CD4-positive, alpha-beta memory T cell (primary cell): Measurements from ENCODE around the gene C6orf136. TPM values are rescaled to one million over a fixed set of nuclear protein-coding genes. Genes with fewer than 3 reads are reported as not detected.

Experiments
- CTCF ChIA-PET: fragments of 350-600 bp; sonication (Branson Sonifier 250); formaldehyde crosslinking; loops from one replicate; lab custom pipeline; 2021; ENCODE audit warnings: inconsistent platforms; ENCODE audit not compliant: partially characterized antibody; lab: Charles Lee
- POLR2A ChIA-PET: fragments of 350-600 bp; sonication (Branson Sonifier 250); formaldehyde crosslinking; loops from one replicate; lab custom pipeline; 2021; ENCODE audit not compliant: partially characterized antibody; lab: Charles Lee
- DNase-seq, 5 donors: peaks; one replicate each; pipeline versions ENCODE4 v3.0.0 to v3.0.0-alpha.2; 2020 to 2022; ENCODE audit warnings: mixed read lengths in 1 of 5
- H3K27ac ChIP-seq: one replicate; pipeline ENCODE4 v1.7.0; 2013; ENCODE audit warnings: low read depth, low read length
- H3K27me3 ChIP-seq: 2 replicates; pipeline ENCODE4 v1.7.0; 2013; ENCODE audit warnings: mild to moderate bottlenecking, low read length, moderate library complexity; ENCODE audit not compliant: insufficient read depth
- H3K36me3 ChIP-seq: 2 replicates; pipeline ENCODE4 v1.7.0; 2013; ENCODE audit warnings: mild to moderate bottlenecking, low read length, moderate library complexity; ENCODE audit not compliant: insufficient read depth
- H3K4me1 ChIP-seq: 2 replicates; pipeline ENCODE4 v1.7.0; 2013; ENCODE audit warnings: mild to moderate bottlenecking, low read length, moderate library complexity; ENCODE audit not compliant: insufficient read depth
- H3K4me3 ChIP-seq, 2 donors: one replicate each; pipeline ENCODE4 v1.7.0; 2013; ENCODE audit warnings: low read length in 2 of 2, mild to moderate bottlenecking in 1 of 2
- H3K9me3 ChIP-seq, 2 donors: one replicate each; pipeline ENCODE4 v1.7.0; 2013; ENCODE audit warnings: low read length in 2 of 2, control low read depth in 1 of 2; ENCODE audit not compliant: control insufficient read depth in 1 of 2
- H3K27ac Mint-ChIP-seq, 7 donors: one replicate each; pipeline ENCODE4 v1.8.0; 2020 to 2021; ENCODE audit warnings: mixed read lengths in 7 of 7, mild to moderate bottlenecking in 6 of 7, inconsistent platforms in 3 of 7, moderate library complexity in 3 of 7
- H3K27me3 Mint-ChIP-seq, 2 donors: one replicate each; pipeline ENCODE4 v1.8.0; 2020 to 2021; ENCODE audit warnings: mixed read lengths in 2 of 2
- H3K36me3 Mint-ChIP-seq, 2 donors: one replicate each; pipeline ENCODE4 v1.8.0; 2020 to 2021; ENCODE audit warnings: mixed read lengths in 2 of 2, inconsistent platforms in 1 of 2, mild to moderate bottlenecking in 1 of 2
- H3K4me1 Mint-ChIP-seq, 4 donors: one replicate each; pipeline ENCODE4 v1.8.0; 2020 to 2021; ENCODE audit warnings: mixed read lengths in 4 of 4, mild to moderate bottlenecking in 1 of 4
- H3K4me3 Mint-ChIP-seq, 8 donors: one replicate each; pipeline ENCODE4 v1.8.0; 2020 to 2021; ENCODE audit warnings: mixed read lengths in 8 of 8, mild to moderate bottlenecking in 7 of 8, moderate library complexity in 6 of 8, inconsistent platforms in 3 of 8
- H3K9me3 Mint-ChIP-seq, 8 donors: one replicate each; pipeline ENCODE4 v1.8.0; 2020 to 2021; ENCODE audit warnings: mixed read lengths in 8 of 8, mild to moderate bottlenecking in 5 of 8, inconsistent platforms in 3 of 8, moderate library complexity in 1 of 8
- intact Hi-C: fragments of 100-400 bp; cut with micrococcal nuclease; formaldehyde crosslinking; loops from one replicate; pipeline ENCODE4 v1.15.1; 2023
- polyA plus RNA-seq, 2 donors: library from polyadenylated mRNA; unstranded; fragments of 300-500 nt; fragmentation: Illumina TruSeq; gene quantifications; one replicate each; pipeline ENCODE4 v1.2.3, GENCODE V29; 2021
- total RNA-seq, 2 experiments: library from RNA; stranded (reverse); gene quantifications; one replicate each; pipeline ENCODE4 v1.2.3, GENCODE V29; 2021

The C6orf136 gene
- total and polyA plus RNA-seq, 4 experiments from 2014 or later = 6.2 to 35.0 (median 22.7) TPM

DNA sequence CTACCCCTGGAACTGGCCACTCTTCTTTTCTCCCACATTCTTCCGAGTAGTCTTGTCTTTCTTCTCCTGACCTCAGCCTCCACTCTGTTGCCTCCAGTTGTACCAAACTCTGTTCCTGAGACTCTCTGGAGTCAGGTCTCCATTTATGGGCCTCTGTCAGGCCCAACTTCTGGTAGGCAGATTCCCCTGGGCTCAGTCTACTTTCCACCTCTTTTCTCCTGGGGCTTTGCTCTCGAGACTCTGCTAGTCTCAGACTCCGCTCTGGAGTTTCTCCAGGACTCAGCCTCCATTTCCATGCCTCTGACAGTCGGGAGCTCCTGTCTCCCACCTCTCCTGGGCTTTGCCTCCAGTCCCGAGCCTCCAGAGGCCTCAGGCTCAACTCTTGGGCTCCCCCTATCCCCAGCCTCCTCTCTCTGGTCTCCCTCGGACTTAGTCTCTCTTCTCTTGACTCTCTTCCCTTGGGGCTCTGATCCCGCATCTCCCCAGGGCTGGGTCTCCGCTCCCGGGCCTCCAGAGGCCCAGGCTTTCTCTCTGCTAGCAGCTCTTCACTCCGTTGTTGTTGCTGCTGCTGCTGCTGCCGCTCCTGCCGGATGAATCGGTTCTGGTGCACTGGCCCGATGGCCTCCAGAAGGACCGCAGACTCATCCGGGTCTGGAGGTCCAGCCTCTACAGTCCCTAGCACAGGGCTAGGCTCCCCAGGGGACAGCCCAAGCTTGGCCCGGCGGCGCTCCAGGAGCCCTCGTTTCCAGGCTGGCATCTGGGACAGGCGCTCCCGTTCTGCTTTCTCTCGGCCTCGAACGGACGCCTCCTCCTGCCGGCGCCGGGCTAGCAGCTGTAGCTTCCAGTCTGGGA lies 38.5 kb downstream of the C6orf136 start:
- POLR2A ChIA-PET = interaction anchor here (0.6 to 29.9 kb wide), 6 partner anchors 13 to 192 kb away, joined by 3 to 1474 read pairs (median 8); partner anchors contain the start of genes DHX16, MDC1, MRPS18B and NRM
- Mint-ChIP-seq H3K27ac (peak overlapping the region; percentile 94 to 99 (median 96)), H3K9me3 (peaks cover 0 to 3% (median 0%) of the 10 kb centered on the region in 8 donors), H3K27me3 (no peaks in the 10 kb centered on the region), H3K4me3 (peak overlapping the region; percentile 97 to 100 (median 99)), H3K4me1 (peaks cover 29 to 75% (median 39%) of the 10 kb centered on the region in 4 donors), H3K36me3 (peaks cover 33 to 50% of the 10 kb centered on the region in 2 donors)
- DNase-seq = no peak
- Histone ChIP-seq H3K36me3 (no peaks in the 10 kb centered on the region), H3K27ac (peak overlapping the region; percentile 94), H3K27me3 (no peaks in the 10 kb centered on the region), H3K9me3 (no peaks in the 10 kb centered on the region), H3K4me1 (peaks cover 45% of the 10 kb centered on the region), H3K4me3 (peak overlapping the region; percentile 93 to 100)
- intact Hi-C loops = no loop called here
- CTCF ChIA-PET = interaction anchor here (1.1 to 19.9 kb wide), 5 partner anchors 18 to 144 kb away, joined by 3 to 865 read pairs (median 4); partner anchors contain the start of genes MDC1 and TUBB

DNA sequence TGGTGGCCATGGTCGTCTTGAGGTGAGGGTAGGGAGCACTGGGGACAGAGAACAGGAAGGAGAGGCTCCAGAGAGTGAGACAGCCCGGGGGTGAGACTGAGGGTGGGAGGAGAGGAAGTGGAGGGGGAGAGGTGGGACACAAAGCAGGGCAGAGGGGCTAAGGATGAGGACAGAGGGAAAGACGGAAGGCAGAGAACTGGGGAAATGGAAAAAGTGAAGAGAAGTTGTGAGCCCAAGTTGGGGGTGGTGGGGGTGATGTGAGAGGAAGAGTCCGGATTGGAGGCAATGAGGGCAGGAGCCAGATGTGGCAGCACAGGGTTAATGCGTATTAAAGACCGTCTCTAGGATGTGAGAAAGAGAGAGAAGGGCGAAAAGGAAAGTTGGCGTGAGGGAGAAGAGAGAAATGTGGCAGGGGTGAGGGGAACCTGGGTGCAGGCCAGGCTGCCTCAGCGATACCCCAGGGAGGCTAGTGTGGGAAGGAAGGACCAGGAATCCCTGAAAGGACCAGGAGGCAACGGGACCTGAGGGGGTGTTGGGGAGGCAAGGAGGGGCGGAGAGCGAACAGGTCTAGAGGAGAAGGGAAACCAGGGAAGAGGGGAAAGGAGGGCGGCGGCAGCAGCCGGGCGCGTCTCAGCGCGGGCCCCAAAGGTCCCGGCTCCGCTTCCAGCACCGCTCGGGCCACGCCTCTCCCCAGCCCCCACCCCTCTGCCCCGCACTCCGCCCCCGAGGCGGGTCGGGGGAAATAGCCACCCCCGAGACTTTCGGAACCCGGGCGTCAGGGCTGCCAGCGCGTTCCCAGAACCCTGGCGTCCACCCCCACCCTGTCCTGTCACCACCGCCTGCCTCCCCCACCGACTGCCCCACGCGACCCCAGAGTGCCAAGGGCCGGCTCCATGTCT lies 39.3 kb downstream of the C6orf136 start, which contains the start of gene PPP1R18:
Gene PPP1R18, minus strand, starts transcription at position 637 of the 899 bp plus-strand sequence. Its CDS starts 627 bp downstream, at position 10.
- Mint-ChIP-seq H3K36me3 (peaks cover 29 to 49% of the 10 kb centered on the region in 2 donors), H3K4me1 (peaks cover 30 to 75% (median 39%) of the 10 kb centered on the region in 4 donors), H3K4me3 (peak within 1 kb of the TSS; percentile 97 to 100 (median 99)), H3K9me3 (peaks cover 0 to 3% (median 0%) of the 10 kb centered on the region in 8 donors), H3K27ac (peak within 1 kb of the TSS; percentile 94 to 99 (median 96)), H3K27me3 (no peaks in the 10 kb centered on the region)
- peaks cover 43% of the 10 kb centered on the region for H3K4me1 ChIP-seq
- ChIA-PET POLR2A (interaction anchor here (1.3 to 29.9 kb wide), 3 partner anchors 24 to 72 kb away, joined by 5 to 1474 read pairs (median 89); partner anchors contain the start of genes MDC1, MRPS18B, NRM and PPP1R10), CTCF (interaction anchor here (1.7 to 19.9 kb wide), 2 partner anchors 18 to 41 kb away, joined by 4 to 865 read pairs; partner anchors contain the start of genes MDC1 and TUBB)
- peak within 1 kb of the TSS; percentile 94 for H3K27ac ChIP-seq
- peak within 1 kb of the TSS; percentile 93 to 100 for H3K4me3 ChIP-seq
- intact Hi-C loops = no loop called here
- H3K36me3 ChIP-seq = no peaks in the 10 kb centered on the region
- H3K27me3 ChIP-seq = no peaks in the 10 kb centered on the region
- DNase-seq = peak; percentile 64 to 84 (median 70)
- H3K9me3 ChIP-seq = no peaks in the 10 kb centered on the region

DNA sequence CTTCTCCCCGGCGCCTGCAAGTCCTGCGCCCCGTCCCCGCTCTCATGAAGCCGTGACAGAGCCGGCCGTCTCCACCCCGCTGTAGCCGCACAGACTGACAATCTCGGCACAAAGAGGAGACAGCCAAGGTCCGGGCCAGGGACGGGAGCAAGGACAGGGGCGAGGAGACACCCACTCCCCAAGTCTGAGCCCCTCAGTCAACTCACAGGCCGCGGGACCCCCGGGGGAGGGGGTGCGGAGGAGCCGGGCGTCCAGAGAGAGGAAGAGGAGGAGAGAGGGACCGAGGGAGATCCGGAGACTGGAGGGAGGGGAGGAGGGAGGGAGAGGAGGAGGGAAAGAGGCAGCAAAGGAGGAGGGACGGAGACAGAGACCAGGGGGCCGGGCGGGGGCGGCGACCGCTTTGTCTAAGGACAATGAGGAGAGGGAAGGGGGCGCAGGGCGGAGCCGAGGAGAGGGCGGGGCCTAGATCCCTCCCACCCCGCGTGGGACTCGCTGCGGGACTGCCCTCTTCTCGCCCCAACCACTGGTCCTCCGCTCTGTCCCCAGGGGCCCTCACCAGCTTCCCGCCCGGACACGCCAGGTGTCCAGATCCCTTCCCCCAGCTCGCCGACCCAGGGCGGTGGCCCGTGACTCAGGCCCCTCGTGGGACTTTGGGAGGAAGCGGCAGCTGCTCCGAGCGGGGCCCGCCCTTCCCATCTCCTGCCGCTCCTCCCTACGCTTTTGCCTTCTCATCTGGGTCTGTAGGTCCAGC lies 40.1 kb downstream of the C6orf136 start:
- peaks cover 32 to 71% (median 40%) of the 10 kb centered on the region in 4 donors for H3K4me1 Mint-ChIP-seq
- CTCF ChIA-PET = interaction anchor here (1.3 to 3.7 kb wide), 3 partner anchors 9 to 36 kb away, joined by 5 to 29 read pairs (median 26); partner anchors contain the start of gene MDC1

DNA sequence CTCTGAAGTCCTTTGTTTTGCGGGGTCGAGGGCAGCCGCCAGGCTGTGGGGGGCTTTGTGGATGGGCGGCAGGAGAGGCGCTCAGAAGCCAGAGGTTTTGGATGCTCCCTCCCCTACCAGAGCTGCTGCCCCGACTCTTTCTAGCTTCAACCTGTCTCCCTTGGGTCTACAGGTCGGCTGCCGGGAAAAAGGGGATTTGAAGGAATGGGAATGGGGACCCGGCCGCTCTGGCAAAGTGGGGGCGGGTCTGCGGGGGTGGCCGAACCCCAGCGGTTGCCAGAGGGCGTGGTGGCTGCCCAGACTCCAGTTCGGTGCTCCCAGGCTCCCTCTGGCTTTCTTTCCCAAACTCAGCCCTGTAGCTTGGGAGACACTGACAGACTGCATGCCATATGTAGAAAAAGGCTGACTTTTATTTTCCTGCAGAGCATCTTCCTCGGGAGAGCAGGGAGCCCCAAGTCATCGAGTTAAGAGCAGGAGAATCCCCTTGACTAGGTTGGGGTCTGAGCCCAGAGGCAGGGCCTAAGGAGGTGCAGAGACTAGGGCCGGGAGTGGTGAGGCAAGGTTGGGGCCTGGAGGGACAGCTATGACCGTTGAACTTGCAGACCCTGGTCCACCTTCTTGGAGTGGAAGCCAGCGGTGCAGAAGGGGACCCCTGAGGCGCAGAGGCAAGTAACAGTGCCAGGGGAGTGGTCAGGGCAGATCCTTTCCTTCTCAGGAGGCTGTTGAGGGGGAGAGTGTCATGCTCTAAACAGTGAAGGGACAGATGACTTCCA lies 40.9 kb downstream of the C6orf136 start:
- Histone ChIP-seq H3K27ac (peak overlapping the region; percentile 94), H3K9me3 (no peaks in the 10 kb centered on the region), H3K4me3 (peak overlapping the region; percentile 93 to 100), H3K4me1 (peaks cover 40% of the 10 kb centered on the region), H3K27me3 (no peaks in the 10 kb centered on the region), H3K36me3 (no peaks in the 10 kb centered on the region)
- peaks cover 17 to 36% of the 10 kb centered on the region in 2 donors for H3K36me3 Mint-ChIP-seq
- POLR2A ChIA-PET = interaction anchor here (0.7 to 47.0 kb wide), 7 partner anchors 2 to 136 kb away, joined by 3 to 1474 read pairs (median 5); partner anchors contain the start of genes C6orf136, DHX16, MDC1 and MRPS18B
- CTCF ChIA-PET = interaction anchor here (1.2 to 3.7 kb wide), 4 partner anchors 9 to 42 kb away, joined by 3 to 29 read pairs (median 16); partner anchors contain the start of gene MDC1
- peak overlapping the region; percentile 97 to 100 (median 99) for H3K4me3 Mint-ChIP-seq
- peak overlapping the region; percentile 88 to 99 (median 96) for H3K27ac Mint-ChIP-seq
- peaks cover 0 to 3% (median 0%) of the 10 kb centered on the region in 8 donors for H3K9me3 Mint-ChIP-seq
- no peak for DNase-seq
- intact Hi-C loops = loop anchor here (1.0 kb wide), 1 partner anchor 29 kb away; the partner anchor contains the start of gene MDC1
- peaks cover 34 to 64% (median 41%) of the 10 kb centered on the region in 4 donors for H3K4me1 Mint-ChIP-seq
- H3K27me3 Mint-ChIP-seq = no peaks in the 10 kb centered on the region

More for the DNA sequence above, 40.1 kb downstream of the C6orf136 start:
- Mint-ChIP-seq H3K36me3 (peaks cover 23 to 43% of the 10 kb centered on the region in 2 donors), H3K27me3 (no peaks in the 10 kb centered on the region), H3K9me3 (peaks cover 0 to 3% (median 0%) of the 10 kb centered on the region in 8 donors), H3K4me3 (peak overlapping the region; percentile 97 to 100 (median 99)), H3K27ac (peak overlapping the region; percentile 94 to 99 (median 96))
- peak in 4 of 5 donors; percentile 43 to 83 (median 45) for DNase-seq
- POLR2A ChIA-PET = interaction anchor here (0.7 to 47.0 kb wide), 6 partner anchors 2 to 136 kb away, joined by 3 to 1474 read pairs (median 16); partner anchors contain the start of genes C6orf136, DHX16, MDC1 and MRPS18B
- Histone ChIP-seq H3K27ac (peak overlapping the region; percentile 94), H3K36me3 (no peaks in the 10 kb centered on the region), H3K9me3 (no peaks in the 10 kb centered on the region), H3K27me3 (no peaks in the 10 kb centered on the region), H3K4me3 (peak overlapping the region; percentile 93 to 100), H3K4me1 (peaks cover 40% of the 10 kb centered on the region)
- intact Hi-C loops = loop anchor here (1.0 kb wide), 1 partner anchor 30 kb away; the partner anchor contains the start of gene MDC1

DNA sequence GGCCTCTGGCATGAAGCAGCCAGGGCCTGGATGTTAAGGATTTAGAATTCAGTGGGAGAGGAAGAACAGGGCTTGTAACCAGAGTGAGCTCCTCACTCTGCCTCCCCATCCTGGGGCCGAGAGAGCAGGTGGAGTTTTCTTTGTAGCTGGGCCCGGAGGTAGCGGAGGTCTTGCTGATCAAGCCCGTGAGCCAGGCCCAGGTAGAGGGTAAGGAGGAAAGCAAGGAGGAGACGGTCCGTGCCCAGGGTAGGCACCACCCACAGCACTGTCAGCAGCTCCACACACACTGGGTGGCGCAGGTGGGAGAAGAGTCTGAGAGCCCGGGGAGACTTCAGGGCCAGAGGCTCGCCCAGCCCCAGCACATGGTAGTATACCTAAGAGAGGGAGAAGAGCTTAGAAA lies 41.6 kb downstream of the C6orf136 start:
- Histone ChIP-seq H3K27ac (peak overlapping the region; percentile 94), H3K4me1 (peaks cover 40% of the 10 kb centered on the region), H3K27me3 (no peaks in the 10 kb centered on the region), H3K9me3 (no peaks in the 10 kb centered on the region), H3K4me3 (peak overlapping the region in 1 of 2 donors; percentile 100), H3K36me3 (no peaks in the 10 kb centered on the region)
- peaks cover 34 to 61% (median 41%) of the 10 kb centered on the region in 4 donors for H3K4me1 Mint-ChIP-seq
- H3K27ac Mint-ChIP-seq = peak overlapping the region; percentile 85 to 99 (median 95)
- H3K9me3 Mint-ChIP-seq = peaks cover 0 to 3% (median 0%) of the 10 kb centered on the region in 8 donors
- peak overlapping the region; percentile 97 to 100 (median 99) for H3K4me3 Mint-ChIP-seq
- H3K27me3 Mint-ChIP-seq = no peaks in the 10 kb centered on the region
- intact Hi-C loops = no loop called here
- CTCF ChIA-PET = interaction anchor here (1.2 to 3.7 kb wide), 3 partner anchors 10 to 41 kb away, joined by 3 to 29 read pairs (median 26); no protein-coding TSS in a partner anchor
- DNase-seq = no peak
- POLR2A ChIA-PET = interaction anchor here (0.7 to 47.0 kb wide), 4 partner anchors 3 to 74 kb away, joined by 3 to 1474 read pairs (median 750); partner anchors contain the start of genes DHX16, MDC1, MRPS18B and NRM
- H3K36me3 Mint-ChIP-seq = peaks cover 15 to 33% of the 10 kb centered on the region in 2 donors
